Activated naive CD4-positive, alpha-beta T cell treated with anti-CD3 and anti-CD28 coated beads for 36 hours (primary cell): Measurements from ENCODE around the gene CEP112. TPM values are rescaled to one million over a fixed set of nuclear protein-coding genes. Genes with fewer than 3 reads are reported as not detected.

Experiments
- CTCF ChIA-PET: fragments of 350-600 bp; sonication (Branson Sonifier 250); formaldehyde crosslinking; loops from one replicate; lab custom pipeline; 2021; ENCODE audit warnings: antibody characterized with exemption; lab: Charles Lee
- DNase-seq: peaks from one replicate; pipeline ENCODE4 v3.0.0-alpha.2; 2020
- H3K27ac Mint-ChIP-seq: one replicate; pipeline ENCODE4 v1.8.0; 2021; ENCODE audit warnings: mild to moderate bottlenecking, mixed read lengths
- H3K27me3 Mint-ChIP-seq: one replicate; pipeline ENCODE4 v1.8.0; 2021; ENCODE audit warnings: low read depth, mixed read lengths
- H3K36me3 Mint-ChIP-seq: one replicate; pipeline ENCODE4 v1.8.0; 2021; ENCODE audit warnings: low read depth, mixed read lengths
- H3K4me1 Mint-ChIP-seq: one replicate; pipeline ENCODE4 v1.8.0; 2021; ENCODE audit warnings: low read depth, mixed read lengths
- H3K4me3 Mint-ChIP-seq: one replicate; pipeline ENCODE4 v1.8.0; 2021; ENCODE audit warnings: mild to moderate bottlenecking, moderate library complexity, mixed read lengths
- H3K9me3 Mint-ChIP-seq: one replicate; pipeline ENCODE4 v1.8.0; 2021; ENCODE audit warnings: mixed read lengths
- intact Hi-C: fragments of 100-400 bp; cut with micrococcal nuclease; formaldehyde crosslinking; loops from one replicate; pipeline ENCODE4 v1.15.1; 2023
- total RNA-seq, 2 experiments: library from RNA; stranded (reverse); gene quantifications; one replicate each; pipeline ENCODE4 v1.2.3, GENCODE V29; 2021

CEP112 gene
- total RNA-seq, 2 experiments from 2014 or later: 0.49 to 0.95 TPM

- Mint-ChIP-seq H3K4me3 (no peak overlapping the region), H3K4me1 (no peaks in the 10 kb centered on the region), H3K27ac (no peak overlapping the region), H3K36me3 (no peaks in the 10 kb centered on the region), H3K27me3 (no peaks in the 10 kb centered on the region), H3K9me3 (peaks cover 5% of the 10 kb centered on the region)
- intact Hi-C loops: no loop called here
- DNase-seq: no peak
- CTCF ChIA-PET: no interaction called here
Measured at GRCh38 chr17:65994114-65994513, 197.8 kb downstream of the CEP112 start.

DNA sequence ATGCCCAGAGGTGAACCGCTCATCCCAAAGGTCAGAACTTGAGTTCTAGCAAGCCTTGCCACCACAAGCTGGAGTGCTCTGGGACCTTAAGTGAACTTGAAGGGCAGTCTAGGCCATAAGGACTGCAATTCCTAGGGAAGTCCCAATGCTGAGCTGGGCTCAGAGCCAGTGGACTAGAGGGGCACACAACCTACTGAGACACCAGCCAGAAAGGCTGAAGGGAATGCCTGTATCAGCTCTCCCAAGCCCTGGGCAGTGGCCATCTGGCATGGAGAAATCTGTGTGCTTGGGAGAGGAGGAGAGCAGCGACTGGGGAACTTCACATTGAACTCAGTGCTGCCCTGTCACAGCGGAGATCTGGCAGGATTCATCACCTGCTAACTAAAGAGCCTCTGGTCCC lies 201.3 kb downstream of the CEP112 start:
- peaks cover 13% of the 10 kb centered on the region for H3K9me3 Mint-ChIP-seq
- no peaks in the 10 kb centered on the region for H3K4me1 Mint-ChIP-seq
- intact Hi-C loops: no loop called here
- CTCF ChIA-PET: interaction anchor here (0.6 kb wide), 1 partner anchor 118 kb away, joined by 3 read pairs; no protein-coding TSS in a partner anchor
- no peak for DNase-seq
- H3K4me3 Mint-ChIP-seq: no peak overlapping the region
- H3K27me3 Mint-ChIP-seq: no peaks in the 10 kb centered on the region
- H3K36me3 Mint-ChIP-seq: peaks cover 4% of the 10 kb centered on the region
- no peak overlapping the region for H3K27ac Mint-ChIP-seq

GRCh38 chr17:65988451-65988850 lies 203.5 kb downstream of the CEP112 start:
- CTCF ChIA-PET: interaction anchor here (0.5 to 1.4 kb wide), 3 partner anchors 10 to 693 kb away, joined by 4 read pairs; no protein-coding TSS in a partner anchor

GRCh38 chr17:65987988-65988387 lies 203.9 kb downstream of the CEP112 start:
- Mint-ChIP-seq H3K4me3 (no peak overlapping the region), H3K27ac (no peak overlapping the region), H3K27me3 (peaks cover 2% of the 10 kb centered on the region), H3K4me1 (no peaks in the 10 kb centered on the region), H3K36me3 (peaks cover 4% of the 10 kb centered on the region), H3K9me3 (peaks cover 12% of the 10 kb centered on the region)
- CTCF ChIA-PET: interaction anchor here (0.5 to 1.4 kb wide), 4 partner anchors 11 to 693 kb away, joined by 3 to 4 read pairs (median 4); no protein-coding TSS in a partner anchor
- DNase-seq: peak; percentile 20
- intact Hi-C loops: loop anchor here (1.0 to 5.0 kb wide), 4 partner anchors 432 to 757 kb away; no protein-coding TSS in a partner anchor

More at GRCh38 chr17:65988451-65988850, 203.5 kb downstream of the CEP112 start:
- no peak for DNase-seq
- Mint-ChIP-seq H3K36me3 (peaks cover 4% of the 10 kb centered on the region), H3K4me1 (no peaks in the 10 kb centered on the region), H3K9me3 (peaks cover 12% of the 10 kb centered on the region), H3K27ac (no peak overlapping the region), H3K4me3 (no peak overlapping the region), H3K27me3 (peaks cover 2% of the 10 kb centered on the region)
- intact Hi-C loops: loop anchor here (1.0 to 5.0 kb wide), 4 partner anchors 432 to 757 kb away; no protein-coding TSS in a partner anchor

- H3K4me3 Mint-ChIP-seq: no peak overlapping the region
- H3K27me3 Mint-ChIP-seq: peaks cover 2% of the 10 kb centered on the region
- H3K27ac Mint-ChIP-seq: no peak overlapping the region
- DNase-seq: no peak
- no peaks in the 10 kb centered on the region for H3K4me1 Mint-ChIP-seq
- peaks cover 12% of the 10 kb centered on the region for H3K9me3 Mint-ChIP-seq
- intact Hi-C loops: loop anchor here (5.0 kb wide), 1 partner anchor 528 kb away; no protein-coding TSS in a partner anchor
- H3K36me3 Mint-ChIP-seq: peaks cover 4% of the 10 kb centered on the region
- CTCF ChIA-PET: interaction anchor here (0.7 to 1.1 kb wide), 2 partner anchors 119 to 753 kb away, joined by 3 to 4 read pairs; no protein-coding TSS in a partner anchor
Measured at GRCh38 chr17:65985571-65985970, 206.4 kb downstream of the CEP112 start.

DNA sequence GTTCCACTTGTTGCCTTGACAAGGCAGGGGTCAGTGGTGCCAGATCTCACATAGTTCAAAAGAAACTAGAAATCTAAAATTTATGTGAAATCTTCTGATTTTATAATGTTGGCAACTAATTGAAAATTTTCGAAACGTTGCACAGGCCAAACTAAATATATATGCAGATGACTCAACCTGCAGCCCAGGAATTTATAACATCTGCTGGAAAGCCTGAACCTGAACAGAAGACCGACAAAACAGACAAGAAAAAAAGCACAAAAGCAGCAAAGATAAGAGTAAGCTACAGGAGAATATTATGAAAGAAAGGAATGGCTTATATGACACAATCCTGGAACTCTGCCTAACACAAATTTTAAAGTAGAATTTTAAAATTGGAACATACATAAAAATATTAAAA lies 207.6 kb downstream of the CEP112 start:
- no peaks in the 10 kb centered on the region for H3K4me1 Mint-ChIP-seq
- H3K36me3 Mint-ChIP-seq: peaks cover 4% of the 10 kb centered on the region
- no peak overlapping the region for H3K4me3 Mint-ChIP-seq
- H3K9me3 Mint-ChIP-seq: peaks cover 10% of the 10 kb centered on the region
- no peak for DNase-seq
- no peak overlapping the region for H3K27ac Mint-ChIP-seq
- H3K27me3 Mint-ChIP-seq: peaks cover 2% of the 10 kb centered on the region
- intact Hi-C loops: no loop called here
- CTCF ChIA-PET: no interaction called here

DNA sequence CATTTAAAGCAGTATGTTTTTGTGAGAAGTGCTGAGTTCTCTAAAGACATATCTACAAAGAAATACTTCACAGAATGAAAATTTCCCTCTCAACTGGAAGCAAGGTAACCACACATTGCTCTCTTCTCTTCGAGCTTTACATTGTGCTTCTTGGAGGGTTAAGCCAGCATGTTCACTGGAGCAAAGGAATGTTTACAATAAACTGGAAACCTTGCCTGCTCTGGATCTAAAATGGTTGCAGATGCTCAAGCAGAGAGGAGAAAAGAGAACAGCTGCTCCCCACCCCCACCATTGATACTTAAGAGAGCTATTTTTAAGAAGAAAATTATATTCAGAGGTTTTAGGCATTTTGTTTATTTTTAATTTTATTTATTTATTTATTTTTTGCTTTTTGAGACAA lies 213.1 kb downstream of the CEP112 start:
- no peak for DNase-seq
- Mint-ChIP-seq H3K27ac (no peak overlapping the region), H3K36me3 (no peaks in the 10 kb centered on the region), H3K9me3 (no peaks in the 10 kb centered on the region), H3K4me3 (no peak overlapping the region), H3K4me1 (no peaks in the 10 kb centered on the region), H3K27me3 (peaks cover 11% of the 10 kb centered on the region)
- CTCF ChIA-PET: interaction anchor here (1.0 kb wide), 1 partner anchor 8 kb away, joined by 3 read pairs; no protein-coding TSS in a partner anchor
- intact Hi-C loops: no loop called here

DNA sequence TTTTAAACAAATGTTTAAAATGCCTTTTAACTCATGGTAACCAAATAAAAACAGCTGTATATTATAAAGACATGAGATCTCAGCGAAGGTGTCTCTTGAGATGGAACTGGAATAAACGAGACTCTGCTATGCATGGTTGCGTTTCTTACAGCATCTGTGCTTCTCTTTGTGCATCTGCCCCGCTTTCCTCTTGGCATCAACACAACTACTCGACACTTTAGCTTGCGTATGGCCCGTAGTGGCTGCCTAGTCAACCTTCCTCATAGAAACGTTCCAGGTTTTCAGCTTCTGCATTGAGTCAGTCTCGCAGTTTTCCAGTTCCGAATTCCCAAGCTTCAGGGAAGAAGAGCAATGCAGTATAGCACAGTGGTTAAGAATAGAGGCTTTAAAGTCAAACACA lies 214.9 kb downstream of the CEP112 start:
- Mint-ChIP-seq H3K36me3 (no peaks in the 10 kb centered on the region), H3K27me3 (peaks cover 11% of the 10 kb centered on the region), H3K9me3 (no peaks in the 10 kb centered on the region), H3K4me3 (no peak overlapping the region), H3K27ac (no peak overlapping the region), H3K4me1 (no peaks in the 10 kb centered on the region)
- intact Hi-C loops: no loop called here
- no peak for DNase-seq
- CTCF ChIA-PET: interaction anchor here (0.6 kb wide), 1 partner anchor 795 kb away, joined by 3 read pairs; no protein-coding TSS in a partner anchor

DNA sequence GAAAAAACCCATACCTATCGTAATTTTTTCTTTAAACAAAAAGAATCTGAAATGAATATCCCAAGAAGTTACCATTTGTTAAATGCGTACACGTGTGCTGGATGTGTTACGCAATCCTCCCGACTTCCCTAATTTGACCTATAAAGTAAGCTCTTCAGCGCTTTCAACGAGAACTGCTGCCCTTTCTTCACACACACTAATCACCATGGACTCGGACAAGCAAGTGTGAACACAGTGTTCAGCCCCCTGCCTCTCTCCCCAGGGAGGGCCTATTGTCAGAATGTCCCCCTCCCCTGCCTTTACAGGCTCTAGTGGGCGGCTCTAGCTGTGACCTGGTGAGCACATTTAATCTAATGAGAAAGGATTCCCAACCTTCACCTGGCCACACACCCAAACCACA lies 216.1 kb downstream of the CEP112 start:
- Mint-ChIP-seq H3K27me3 (peaks cover 11% of the 10 kb centered on the region), H3K27ac (no peak overlapping the region), H3K4me3 (no peak overlapping the region), H3K4me1 (no peaks in the 10 kb centered on the region), H3K36me3 (no peaks in the 10 kb centered on the region), H3K9me3 (no peaks in the 10 kb centered on the region)
- DNase-seq: no peak
- CTCF ChIA-PET: no interaction called here
- intact Hi-C loops: no loop called here

- Mint-ChIP-seq H3K4me1 (no peaks in the 10 kb centered on the region), H3K36me3 (no peaks in the 10 kb centered on the region), H3K27me3 (peaks cover 11% of the 10 kb centered on the region), H3K9me3 (no peaks in the 10 kb centered on the region), H3K4me3 (no peak overlapping the region), H3K27ac (no peak overlapping the region)
- intact Hi-C loops: no loop called here
- no peak for DNase-seq
- CTCF ChIA-PET: no interaction called here
Measured at GRCh38 chr17:65973237-65973636, 218.7 kb downstream of the CEP112 start.

DNA sequence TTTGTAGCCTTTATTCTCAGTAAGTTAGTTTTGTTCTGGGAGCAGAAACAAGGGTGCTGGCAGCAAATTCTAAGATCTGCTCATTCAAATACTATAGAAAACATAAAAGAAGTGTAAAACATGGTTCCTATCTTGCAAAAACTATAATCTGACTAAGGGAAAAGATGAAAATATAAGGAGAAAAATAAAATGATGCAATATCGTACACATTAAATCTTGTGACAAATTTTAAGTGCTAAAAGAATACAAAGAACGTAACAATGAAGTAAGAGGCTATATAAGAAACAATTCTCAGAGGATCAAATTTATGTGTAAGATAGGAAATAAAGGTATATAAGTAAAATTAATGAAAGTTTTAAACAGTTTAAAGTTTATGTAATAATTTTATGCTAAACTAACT lies 224.6 kb downstream of the CEP112 start:
- Mint-ChIP-seq H3K27me3 (no peaks in the 10 kb centered on the region), H3K27ac (no peak overlapping the region)

GRCh38 chr17:65966072-65966695 lies 225.7 kb downstream of the CEP112 start:
- H3K27ac Mint-ChIP-seq: no peak overlapping the region
- H3K9me3 Mint-ChIP-seq: peaks cover 9% of the 10 kb centered on the region
- H3K4me1 Mint-ChIP-seq: no peaks in the 10 kb centered on the region
- no peaks in the 10 kb centered on the region for H3K27me3 Mint-ChIP-seq
- no peak overlapping the region for H3K4me3 Mint-ChIP-seq
- CTCF ChIA-PET: interaction anchor here (0.6 kb wide), 1 partner anchor 195 kb away, joined by 3 read pairs; no protein-coding TSS in a partner anchor
- no peak for DNase-seq
- peaks cover 1% of the 10 kb centered on the region for H3K36me3 Mint-ChIP-seq
- intact Hi-C loops: no loop called here

More for the DNA sequence above, 224.6 kb downstream of the CEP112 start:
- no peak overlapping the region for H3K4me3 Mint-ChIP-seq
- peaks cover 6% of the 10 kb centered on the region for H3K9me3 Mint-ChIP-seq
- DNase-seq: no peak
- CTCF ChIA-PET: no interaction called here
- no peaks in the 10 kb centered on the region for H3K4me1 Mint-ChIP-seq
- peaks cover 1% of the 10 kb centered on the region for H3K36me3 Mint-ChIP-seq
- intact Hi-C loops: no loop called here

DNA sequence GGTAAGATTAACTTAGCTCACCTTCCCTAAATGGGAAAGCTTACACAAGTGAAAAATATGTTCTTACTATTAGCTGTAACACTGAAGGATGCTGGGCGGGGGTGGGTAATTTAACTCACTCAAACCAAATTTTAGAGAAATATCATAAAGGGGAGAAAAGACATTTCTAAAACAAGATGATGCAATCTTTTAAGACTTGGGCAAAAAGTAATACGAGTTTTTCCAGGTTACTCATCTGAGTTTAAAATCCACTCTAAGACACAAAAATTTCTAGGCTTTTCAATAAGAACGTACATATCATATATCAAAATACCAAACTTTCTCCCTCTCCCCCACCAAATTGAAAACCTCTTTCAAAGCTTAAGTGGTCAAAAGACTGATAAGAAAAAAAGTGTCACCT lies 228.8 kb downstream of the CEP112 start:
- Mint-ChIP-seq H3K9me3 (peaks cover 11% of the 10 kb centered on the region), H3K27ac (no peak overlapping the region), H3K4me3 (no peak overlapping the region), H3K4me1 (no peaks in the 10 kb centered on the region), H3K27me3 (no peaks in the 10 kb centered on the region), H3K36me3 (peaks cover 1% of the 10 kb centered on the region)
- no peak for DNase-seq
- CTCF ChIA-PET: no interaction called here
- intact Hi-C loops: no loop called here
